HG02943 (cell line): Measurements from ENCODE around the gene GSDME.
"Not testable (repeated sequence)": the region's sequence is repeated elsewhere in the genome, so short reads cannot be mapped to it uniquely, and the experiment has no call there.

Experiments used
- ATAC-seq: cut with Tn5 transposase; IDR thresholded peaks from one replicate; pipeline ENCODE4 v1.9.1; 2021; ENCODE audit warnings: mild to moderate bottlenecking, low read depth, moderate library complexity; ENCODE audit not compliant: unreplicated experiment

Gene GSDME

GRCh38 chr7:24743471-24743870 lies 13.8 kb downstream of the GSDME start:
- no peak for ATAC-seq

GRCh38 chr7:24742506-24743162 lies 14.6 kb downstream of the GSDME start:
- no peak for ATAC-seq

- no peak for ATAC-seq
Observed at GRCh38 chr7:24741679-24742505, 15.4 kb downstream of the GSDME start.

GRCh38 chr7:24740871-24741270 lies 16.4 kb downstream of the GSDME start:
- no peak for ATAC-seq

GRCh38 chr7:24739306-24739705 lies 18.0 kb downstream of the GSDME start:
- ATAC-seq: no peak

GRCh38 chr7:24738577-24738976 lies 18.7 kb downstream of the GSDME start:
- no peak for ATAC-seq

- no peak for ATAC-seq
Observed at GRCh38 chr7:24737281-24737680, 20.0 kb downstream of the GSDME start.

- ATAC-seq: not testable (repeated sequence)
Observed at GRCh38 chr7:24735594-24735993, 21.7 kb downstream of the GSDME start.

- no peak for ATAC-seq
Observed at GRCh38 chr7:24734306-24734705, 23.0 kb downstream of the GSDME start.

GRCh38 chr7:24733414-24734060 lies 23.7 kb downstream of the GSDME start:
- no peak for ATAC-seq

GRCh38 chr7:24732646-24733413 lies 24.4 kb downstream of the GSDME start:
- ATAC-seq: no peak

- ATAC-seq: no peak
Observed at GRCh38 chr7:24731313-24731712, 26.0 kb downstream of the GSDME start.

- no peak for ATAC-seq
Observed at GRCh38 chr7:24730018-24730369, 27.3 kb downstream of the GSDME start.

- no peak for ATAC-seq
Observed at GRCh38 chr7:24729365-24730017, 27.8 kb downstream of the GSDME start.

GRCh38 chr7:24728503-24729364 lies 28.5 kb downstream of the GSDME start:
- ATAC-seq: no peak

- no peak for ATAC-seq
Observed at GRCh38 chr7:24728121-24728500, 29.2 kb downstream of the GSDME start.

GRCh38 chr7:24727154-24728120 lies 29.8 kb downstream of the GSDME start:
- ATAC-seq: peak; percentile 57

GRCh38 chr7:24725554-24726241 lies 31.6 kb downstream of the GSDME start:
- ATAC-seq: no peak
